ENCODE measurements around the gene NRSN1.
"Not testable (repeated sequence)": the region's sequence is repeated elsewhere in the genome, so short reads cannot be mapped to it uniquely, and the experiment has no call there.

Gene NRSN1, protein sequence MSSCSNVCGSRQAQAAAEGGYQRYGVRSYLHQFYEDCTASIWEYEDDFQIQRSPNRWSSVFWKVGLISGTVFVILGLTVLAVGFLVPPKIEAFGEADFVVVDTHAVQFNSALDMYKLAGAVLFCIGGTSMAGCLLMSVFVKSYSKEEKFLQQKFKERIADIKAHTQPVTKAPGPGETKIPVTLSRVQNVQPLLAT

DNA sequence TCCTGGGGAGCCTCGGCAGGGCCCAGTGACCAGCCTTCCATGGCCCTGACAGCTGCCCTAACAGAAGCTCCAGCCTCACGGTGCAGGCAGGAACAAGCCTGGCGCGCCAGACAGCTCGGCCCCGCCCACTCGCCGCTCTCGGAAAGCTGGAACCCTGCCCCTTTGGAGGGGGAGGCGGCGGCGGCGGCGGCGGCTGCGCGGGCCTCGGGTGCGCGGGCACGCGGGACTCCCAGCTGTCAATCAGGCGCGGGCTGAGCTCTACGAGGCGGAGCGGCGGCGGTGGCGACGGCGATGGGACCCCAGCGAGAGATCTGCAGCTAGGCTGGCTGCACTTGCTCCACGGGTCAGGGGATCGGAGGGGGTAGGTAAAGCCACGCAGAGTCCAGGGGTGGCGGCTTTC, at the start of gene NRSN1:
Gene NRSN1 (plus strand): TSS at position 236 of the 400 bp plus-strand sequence. CDS start 8,113 bp downstream, outside the sequence.
- DNase-seq: peak; percentile 5 to 88

DNA sequence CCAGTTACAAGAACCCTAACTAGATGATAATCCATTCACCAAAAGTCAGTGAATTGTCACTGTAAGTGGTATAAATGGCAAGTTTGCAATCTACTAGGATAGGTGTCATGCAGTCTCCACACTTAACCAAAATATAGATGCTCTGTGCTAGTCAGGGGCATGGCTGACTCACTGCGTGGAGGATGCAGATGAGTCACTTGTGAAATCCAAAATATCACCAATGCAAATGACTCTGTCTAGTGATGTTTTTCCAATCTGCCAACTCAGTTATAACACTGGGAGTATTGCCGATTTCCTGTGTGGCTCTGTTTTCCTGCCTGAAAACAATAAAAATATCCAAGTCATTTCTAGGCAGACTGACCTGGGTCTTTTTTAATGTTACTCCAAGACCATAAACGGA, 47.8 kb upstream of the NRSN1 start:
- no peak for DNase-seq

DNA sequence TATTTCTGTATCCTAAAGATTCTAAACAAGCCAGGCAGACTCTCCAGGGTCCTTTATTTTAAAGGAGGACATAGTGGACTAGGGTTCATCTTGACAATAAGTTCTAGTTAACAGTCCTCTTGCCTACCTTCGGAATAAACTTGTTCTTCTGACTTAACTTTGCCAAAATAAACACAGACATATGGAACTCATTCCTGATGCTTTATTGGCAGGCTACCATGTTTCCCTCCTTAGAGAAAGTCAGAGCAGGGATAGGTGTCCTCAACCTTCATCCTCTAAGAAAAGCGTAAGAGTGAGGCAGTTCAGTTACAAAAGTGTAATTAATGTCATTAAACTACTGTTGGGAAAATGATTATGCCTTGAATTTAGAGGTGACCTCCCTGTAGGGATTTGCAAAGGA, 46.9 kb upstream of the NRSN1 start:
- DNase-seq: no peak

DNA sequence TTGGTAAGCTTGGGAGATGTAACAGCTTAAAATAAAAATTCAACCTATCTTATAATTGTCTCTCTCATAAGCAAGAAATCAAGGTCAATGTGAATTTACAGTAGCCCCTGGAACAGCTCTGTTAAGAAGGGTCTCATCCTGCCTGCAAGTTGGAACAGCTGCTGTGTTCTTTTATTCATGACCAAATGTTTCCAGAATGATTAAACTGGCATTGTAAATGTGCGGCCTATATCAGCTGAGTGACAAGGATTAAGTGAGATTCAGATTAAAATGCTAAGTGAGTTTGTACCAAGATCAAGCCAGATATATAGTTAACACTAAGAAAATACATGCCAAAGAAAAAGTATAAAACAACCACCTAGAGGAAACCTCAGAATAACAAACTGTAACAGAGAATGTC, 45.3 kb upstream of the NRSN1 start:
- DNase-seq: no peak

DNA sequence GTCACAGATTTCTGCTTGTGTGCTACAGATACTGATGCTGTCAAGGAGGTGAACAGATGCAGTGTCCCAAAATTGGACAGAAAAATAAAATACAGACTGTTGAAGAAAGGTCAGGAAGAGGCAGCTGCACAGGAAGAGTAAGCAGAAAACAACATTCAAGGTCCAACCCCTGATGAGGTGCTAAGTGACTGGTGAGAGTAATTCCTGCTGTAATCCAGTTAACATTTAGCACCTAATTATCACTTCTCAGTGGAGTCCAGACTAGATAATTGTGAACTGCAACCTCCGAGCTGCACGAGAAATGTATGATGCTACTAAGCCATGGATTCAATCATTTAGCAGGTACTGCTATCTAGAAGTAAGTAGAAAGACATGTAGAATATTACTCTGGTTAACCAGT, 36.3 kb upstream of the NRSN1 start:
- no peak for DNase-seq

DNA sequence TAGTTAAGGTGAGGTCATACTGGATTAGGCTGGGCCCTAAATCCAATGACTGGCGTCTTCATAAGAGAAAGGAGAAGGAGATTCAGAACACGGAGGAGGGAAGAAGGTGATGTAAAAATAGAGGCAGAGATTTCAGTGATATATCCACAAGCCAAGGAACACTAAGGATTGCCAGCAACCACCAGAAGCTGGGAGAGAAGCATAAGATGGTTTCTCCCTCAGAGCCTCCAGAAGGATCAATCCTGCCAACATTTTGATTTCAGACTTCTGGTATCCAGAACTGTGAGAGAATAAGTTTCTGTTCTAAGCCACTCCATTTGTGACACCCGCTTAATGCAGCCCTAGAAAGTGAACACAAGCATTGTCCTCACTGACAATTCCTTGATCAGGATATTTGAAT, 33.6 kb upstream of the NRSN1 start:
- no peak for DNase-seq

DNA sequence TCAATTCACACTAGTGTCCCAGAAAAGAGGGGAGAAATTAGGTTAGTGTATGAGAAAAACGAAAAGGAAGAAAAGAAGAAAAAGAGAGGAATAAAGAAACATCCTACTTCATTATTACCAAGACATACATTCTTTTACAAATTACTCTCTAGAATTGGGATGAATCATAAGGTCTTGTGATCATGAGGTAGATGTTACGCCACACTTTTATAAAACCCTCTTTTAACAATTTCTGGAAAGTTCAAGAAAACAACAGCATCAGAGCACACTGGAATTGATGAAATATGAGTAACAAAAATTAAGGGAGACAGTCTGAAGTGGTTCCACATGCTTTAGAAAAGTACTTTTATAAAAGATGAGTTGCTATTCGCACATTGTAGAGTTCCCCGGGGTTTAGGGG, 32.6 kb upstream of the NRSN1 start:
- no peak for DNase-seq

DNA sequence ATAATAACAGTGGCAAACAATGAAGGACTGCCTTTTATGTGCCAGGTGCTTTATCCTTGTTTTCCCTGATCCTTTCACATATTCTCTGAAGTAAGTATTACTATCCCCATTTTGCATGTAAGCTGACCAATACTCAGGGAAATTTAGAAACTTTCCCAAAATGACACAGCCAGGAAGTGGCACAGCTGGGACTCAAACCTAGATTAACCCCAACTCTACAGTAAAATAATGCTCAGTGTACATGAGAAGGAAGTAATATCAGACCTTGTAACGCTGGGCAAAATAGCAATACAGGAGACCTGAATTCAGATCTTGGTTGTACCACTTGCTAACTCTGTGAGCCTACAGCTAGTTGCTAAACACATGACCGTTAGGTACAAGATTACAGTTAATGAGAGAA, 26.8 kb upstream of the NRSN1 start:
- DNase-seq: no peak

DNA sequence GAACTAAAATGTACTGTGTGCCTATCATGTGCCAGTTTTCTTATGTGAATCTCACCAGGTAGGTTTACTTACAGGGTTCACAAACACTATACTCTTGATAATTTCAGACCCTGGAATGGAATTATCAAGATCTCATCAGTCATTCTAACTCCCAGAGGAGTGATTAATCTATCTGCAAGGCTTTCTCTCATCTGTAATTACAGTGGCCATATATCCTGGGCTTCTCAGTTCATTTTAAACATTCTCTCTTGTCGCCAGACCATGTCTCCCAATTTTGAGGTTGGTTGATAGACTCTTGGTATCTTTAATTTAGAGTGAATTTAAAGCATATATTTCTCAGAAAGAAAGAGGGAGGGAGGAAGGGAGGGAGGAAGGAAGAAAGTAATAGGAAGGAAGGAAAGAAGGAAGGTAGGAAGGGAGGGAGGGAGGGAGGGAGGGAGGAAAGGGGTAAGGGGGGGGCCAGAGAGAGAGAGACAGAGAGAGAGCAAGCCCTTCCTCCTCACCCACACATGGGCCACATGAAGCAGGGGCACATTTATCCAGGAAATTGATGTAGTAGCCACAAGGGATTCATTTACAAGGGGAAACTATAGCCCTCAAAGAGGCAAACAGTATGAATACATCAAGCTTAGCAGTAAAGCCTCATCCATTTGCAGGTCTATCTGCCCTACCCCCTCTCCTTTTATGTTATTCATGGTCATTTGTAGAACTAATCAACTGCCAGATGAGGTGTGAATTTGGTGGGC, 25.8 kb upstream of the NRSN1 start:
- no peak for DNase-seq

DNA sequence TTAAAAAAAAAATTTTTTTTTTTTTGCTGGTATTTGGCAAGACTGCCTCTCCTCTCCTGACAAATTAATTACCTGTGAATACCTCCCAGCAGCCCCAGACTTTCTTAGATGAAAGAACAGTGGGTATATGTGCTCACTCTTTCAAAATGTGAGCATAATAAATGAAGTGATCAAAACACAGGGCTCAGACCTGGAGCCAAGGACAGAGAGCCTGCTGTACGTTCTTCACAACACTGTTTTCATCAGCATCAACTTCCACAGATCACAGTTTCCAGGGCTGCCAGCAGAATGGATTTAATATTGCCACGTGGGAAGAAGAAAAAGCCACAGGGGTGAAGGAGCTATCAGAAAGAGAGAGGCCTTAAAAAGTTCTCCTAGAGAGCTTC, 25.3 kb upstream of the NRSN1 start:
- no peak for DNase-seq

DNA sequence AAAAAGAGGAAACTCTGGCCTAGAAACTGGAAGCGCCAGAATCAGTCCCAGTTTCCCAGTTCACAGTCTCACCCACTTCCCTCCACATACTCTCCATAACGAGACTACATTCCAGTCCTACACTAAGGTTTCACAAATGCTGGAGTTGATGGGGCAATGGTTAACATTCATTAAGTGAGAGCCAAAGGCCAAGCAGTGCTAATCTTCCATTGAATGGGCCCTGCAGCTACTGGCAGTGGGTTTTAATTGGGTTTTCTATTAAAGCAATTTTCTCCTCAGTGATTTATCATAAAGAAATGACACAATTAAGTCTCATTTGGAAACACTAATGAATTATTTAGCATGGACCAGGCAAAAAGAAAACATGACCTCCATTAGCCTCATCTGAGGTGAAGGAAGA, 20.8 kb upstream of the NRSN1 start:
- no peak for DNase-seq

DNA sequence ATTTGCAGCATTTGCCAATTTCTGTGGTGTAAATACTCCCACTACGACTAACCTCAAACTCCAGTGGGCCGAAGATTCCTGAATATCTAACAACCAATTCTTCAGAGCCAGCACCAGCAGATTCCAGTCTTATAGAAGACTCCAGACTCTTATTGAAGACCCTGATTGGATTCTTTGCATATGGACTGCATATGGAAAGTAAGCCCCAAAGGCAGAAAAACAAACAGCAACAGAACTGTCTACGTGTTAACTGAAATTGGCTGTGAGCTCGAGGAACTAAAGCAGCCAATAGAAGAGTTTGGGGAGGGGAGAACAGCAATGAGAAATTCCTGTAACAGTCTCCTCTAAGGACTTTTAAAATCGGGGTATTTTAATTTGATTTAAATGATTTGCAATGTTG, 19.7 kb upstream of the NRSN1 start:
- no peak for DNase-seq

DNA sequence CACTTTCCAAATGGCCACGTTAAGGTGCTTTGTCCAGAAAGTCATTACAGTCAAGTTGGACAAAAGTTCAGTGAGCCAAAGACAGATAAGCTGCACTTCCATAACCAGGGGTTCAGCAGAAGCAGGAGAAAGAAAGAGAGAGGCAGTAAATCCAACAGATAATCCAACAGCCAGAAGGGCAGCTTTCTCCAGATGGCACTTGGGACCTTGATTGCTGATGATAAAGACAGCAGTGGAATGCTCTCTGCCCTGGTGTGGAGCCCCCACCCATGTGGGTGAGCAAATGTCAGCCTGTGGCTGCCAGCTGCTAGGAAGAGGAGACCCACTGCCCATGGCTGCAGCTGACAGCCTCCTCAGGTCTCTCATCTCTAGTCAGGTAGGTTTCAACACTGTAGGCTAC, 18.7 kb upstream of the NRSN1 start:
- no peak for DNase-seq

DNA sequence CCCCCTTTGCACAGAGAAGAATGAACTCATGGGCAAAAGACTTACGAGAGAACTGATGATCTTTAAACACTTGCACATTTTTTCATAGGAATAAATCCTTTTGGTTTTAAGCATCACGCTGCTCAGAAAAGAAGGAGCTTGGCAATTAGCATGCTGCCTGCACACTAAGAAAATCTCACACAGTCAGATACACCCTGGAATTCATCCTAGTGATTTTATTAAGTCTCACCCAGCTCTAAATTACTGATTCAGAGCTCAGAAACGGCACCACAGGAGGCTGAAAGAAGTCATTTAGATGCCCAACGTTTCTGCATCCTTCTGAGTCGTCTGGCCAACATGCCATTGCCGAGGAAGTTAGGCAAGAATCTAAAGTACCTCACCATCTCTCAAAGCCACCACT, 18.0 kb upstream of the NRSN1 start:
- DNase-seq: no peak

DNA sequence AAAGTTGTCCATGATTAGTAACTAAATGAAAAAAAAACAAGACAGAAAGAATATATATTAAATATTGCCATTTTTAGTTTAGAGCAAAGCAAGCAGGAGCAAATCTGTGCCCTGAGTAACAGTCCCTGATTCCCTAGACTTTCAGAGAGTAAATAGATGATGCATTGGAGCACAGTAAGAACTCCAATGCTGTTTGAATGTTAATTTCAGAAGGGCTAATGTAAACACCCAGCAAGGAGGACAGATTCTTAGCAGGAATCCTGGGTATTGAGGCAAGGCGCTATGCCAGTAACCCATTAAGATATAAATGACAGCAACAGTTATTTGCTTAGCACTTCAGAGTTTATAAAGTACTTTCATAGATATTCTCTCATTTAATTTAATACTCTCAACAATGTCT, 15.6 kb upstream of the NRSN1 start:
- no peak for DNase-seq

DNA sequence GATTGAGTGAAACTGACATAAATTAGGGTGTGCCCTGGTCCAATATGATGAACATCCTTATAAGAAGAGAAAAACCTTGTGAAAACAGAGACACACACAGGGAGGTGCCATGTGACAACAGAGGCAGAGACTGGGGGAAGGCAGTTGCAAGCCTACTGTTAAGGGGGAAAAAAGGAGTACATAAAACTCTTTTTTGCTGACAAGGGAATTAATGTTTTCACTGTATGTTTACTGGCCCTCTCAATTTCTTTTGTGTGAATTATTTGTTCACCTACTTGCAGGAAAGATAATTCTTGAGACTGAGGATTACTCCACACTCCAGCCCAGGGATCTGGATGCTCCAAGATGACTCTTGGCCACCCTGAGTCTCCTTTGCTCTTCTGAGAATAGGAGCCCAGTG, 12.1 kb upstream of the NRSN1 start:
- DNase-seq: no peak

DNA sequence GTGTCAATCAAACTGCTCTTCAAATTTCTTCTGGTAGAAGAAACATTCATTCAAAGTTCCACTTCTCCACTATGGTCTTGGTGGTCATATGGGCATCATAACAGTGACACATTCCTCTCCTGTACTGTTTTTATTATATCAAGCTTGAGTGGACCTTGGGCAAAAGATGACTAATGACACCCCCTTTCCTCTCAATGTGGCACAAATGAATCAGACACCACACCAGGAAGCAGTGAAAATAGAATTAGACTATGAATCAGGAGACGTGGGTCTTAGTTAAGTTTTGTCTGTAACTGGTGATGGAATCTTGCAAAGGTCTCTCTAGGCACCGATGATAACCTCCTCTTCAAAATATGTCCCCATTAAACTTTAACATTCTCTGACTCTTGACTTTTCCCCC, 9.0 kb upstream of the NRSN1 start:
- DNase-seq: no peak

DNA sequence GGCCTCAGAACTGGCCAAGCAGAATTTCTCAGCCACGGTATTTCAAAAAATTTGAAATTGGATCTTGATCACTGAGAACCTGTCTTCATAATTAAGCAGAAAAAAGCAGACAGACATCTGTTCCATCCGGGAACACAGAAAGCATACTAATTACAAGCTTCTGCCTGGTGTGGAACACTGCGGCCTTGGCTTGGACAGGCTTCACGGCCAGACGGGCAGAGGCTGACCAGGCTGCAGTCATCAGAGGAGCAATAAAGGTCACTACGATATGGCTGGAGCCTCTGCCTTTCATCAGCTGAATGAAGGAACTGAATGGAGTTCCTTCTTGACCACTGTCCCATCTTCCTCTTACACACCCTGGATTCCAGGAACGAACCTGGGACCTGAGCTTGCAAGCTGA, 3.9 kb upstream of the NRSN1 start:
- no peak for DNase-seq

DNA sequence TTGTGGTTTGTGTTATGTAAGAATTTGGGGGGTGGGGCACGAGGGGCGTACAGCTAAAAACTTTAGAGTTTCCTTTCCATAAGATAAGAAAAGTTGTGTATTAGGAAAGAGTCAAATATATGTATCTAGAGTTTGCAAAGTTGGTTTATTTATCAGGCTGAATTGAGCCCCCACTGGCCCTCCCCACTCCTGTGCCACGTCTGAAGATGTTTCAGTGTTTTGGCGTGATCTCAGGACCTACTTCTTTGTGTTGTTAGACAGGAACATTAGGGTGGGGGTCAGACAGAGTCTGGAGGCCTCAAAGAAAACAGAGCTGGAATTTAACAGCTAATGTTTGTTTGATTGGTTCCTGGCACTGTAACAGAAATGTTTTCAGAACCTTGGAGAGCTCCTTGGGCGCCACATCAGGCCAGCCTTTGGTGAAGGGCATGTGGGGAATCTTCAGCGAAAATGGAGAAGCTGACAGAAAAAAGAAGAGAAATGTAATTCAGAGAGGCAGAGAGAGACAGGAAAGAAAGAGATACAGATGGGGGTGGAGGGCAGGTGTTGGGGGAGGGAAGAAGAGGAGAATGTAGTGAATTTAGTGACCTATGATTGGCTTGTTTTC, 674 bp downstream of the NRSN1 start:
- DNase-seq: peak in 1 of 2 experiments; percentile 7

DNA sequence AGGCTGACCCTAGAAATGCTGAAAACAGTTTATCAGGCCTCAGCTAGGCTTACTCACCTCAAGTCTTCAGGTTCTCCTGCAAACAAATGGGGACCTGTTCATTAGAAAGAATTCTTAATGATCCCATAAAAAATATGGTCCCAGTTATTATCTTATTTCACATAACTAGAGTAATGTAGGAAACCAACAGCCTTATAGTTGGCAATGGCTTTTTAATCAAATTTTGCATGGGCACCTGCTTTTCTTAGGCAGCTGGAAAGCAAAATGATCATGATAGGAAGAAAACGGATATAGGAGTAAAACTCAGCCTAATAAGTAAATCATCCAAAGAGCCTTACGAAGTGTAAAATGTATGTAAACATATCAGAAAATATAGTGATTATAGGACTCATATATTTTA, 1.3 kb downstream of the NRSN1 start:
- DNase-seq: no peak

DNA sequence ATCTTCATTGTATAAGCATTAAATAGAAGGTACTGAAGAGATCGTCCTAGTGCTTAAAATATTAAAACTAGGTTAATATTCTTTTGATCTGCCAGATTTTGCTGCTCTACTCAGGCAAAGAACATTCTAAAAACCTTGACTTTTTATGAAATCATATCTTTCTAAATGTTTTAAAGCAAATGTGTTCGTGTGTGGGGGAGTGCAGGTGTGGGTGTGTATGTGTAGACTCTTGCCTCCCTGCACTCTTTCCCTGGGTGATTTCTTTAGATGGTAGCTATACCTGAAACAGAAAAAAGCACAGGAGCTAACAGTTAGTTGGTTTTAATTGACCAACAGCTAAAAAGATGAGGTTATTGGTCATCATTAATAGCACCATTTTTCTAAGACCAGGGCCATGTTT, 5.7 kb downstream of the NRSN1 start:
- DNase-seq: no peak

DNA sequence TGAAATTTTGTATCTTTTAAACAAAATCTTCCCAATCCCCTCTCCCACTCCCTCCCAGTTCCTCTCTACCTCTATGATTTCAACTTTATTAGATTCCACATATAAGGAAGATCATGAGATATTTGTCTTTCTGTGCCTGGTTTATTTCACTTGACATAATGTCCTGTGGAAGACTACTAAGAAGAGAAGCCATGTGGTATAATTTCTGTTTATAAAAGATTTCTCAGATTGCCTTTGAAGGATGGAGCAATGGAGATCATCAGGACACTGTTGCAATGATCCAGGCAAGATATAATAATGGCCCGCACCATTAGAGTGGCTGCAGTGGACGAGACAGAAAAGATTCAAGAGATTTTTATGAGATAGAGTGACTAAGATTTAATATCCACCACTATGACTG, 13.1 kb downstream of the NRSN1 start:
- no peak for DNase-seq

DNA sequence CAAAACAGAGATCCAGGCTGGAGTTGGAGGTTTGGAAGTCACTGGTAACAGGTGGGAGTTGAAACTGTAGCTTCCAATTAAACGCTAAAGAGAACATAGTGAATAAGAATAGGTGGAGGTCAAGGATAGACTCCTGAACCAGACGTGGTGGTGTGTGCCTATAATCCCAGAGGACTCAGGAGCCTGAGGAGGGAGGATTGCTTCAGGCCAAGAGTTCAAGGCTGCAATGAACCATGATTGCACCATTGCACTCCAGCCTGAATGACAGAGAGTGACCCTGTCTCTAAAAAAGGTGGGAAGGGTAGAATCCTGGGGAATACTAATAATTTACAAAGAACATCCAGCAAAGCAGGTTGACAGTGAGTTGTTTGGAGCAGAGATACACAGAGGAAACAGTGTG, 13.6 kb downstream of the NRSN1 start:
- no peak for DNase-seq

DNA sequence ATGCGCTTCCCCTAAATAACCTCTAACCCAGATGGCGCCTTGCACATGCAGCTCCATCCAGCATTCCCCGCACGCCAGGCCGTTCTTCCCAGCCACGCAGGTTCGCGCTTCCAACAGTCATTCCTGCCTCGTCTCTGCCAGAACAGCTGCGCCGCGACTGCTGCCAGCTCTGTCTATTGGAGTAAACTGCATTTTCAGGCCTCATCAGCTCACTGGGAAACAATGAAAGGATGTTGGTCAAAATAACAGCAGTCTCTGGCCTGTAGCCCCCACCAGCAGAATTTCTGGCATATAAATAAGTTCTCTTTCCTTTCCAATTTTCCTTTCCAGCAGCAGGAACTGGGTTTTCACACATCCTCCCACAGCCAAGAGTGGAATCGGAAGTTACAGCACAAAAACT, 14.6 kb downstream of the NRSN1 start:
- no peak for DNase-seq

DNA sequence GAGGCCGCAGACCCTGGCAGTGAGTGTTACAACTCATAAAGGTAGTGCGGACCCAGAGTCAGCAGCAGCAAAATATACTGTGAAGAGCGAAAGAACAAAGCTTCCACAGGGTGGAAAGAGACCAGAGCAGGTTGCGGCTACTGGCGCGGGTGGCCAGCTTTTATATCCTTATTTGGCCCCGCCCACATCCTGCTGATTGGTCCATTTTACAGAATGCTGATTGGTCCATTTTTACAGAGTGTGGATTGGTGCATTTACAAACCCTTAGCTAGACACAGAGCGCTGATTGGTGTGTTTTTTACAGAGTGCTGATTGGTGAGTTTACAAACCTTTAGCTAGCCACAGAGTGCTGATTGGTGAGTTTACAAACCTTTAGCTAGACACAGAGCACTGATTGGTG, 16.7 kb downstream of the NRSN1 start:
- DNase-seq: not testable (repeated sequence)
